Measurements from ENCODE around the gene RALBP1.
"Not testable (repeated sequence)": the region's sequence is repeated elsewhere in the genome, so short reads cannot be mapped to it uniquely, and the experiment has no call there.

The RALBP1 gene

GRCh38 chr18:9455718-9456511 is 19.4 kb upstream of the RALBP1 start:
- no peak for DNase-seq

- DNase-seq, result no peak
These were observed 9.2 kb upstream of the RALBP1 start for GRCh38 chr18:9466127-9466526.

GRCh38 chr18:9466846-9467245 is 8.5 kb upstream of the RALBP1 start:
- DNase-seq, result no peak

- DNase-seq, result no peak
These were observed 6.3 kb upstream of the RALBP1 start for GRCh38 chr18:9468998-9469397.

- no peak for DNase-seq
These were observed 5.6 kb upstream of the RALBP1 start for GRCh38 chr18:9469685-9470084.

- no peak for DNase-seq
These were observed 968 bp upstream of the RALBP1 start for GRCh38 chr18:9474108-9474982.

- DNase-seq, result peak; percentile 29
These were observed 604 bp downstream of the RALBP1 start for GRCh38 chr18:9475643-9476591.

GRCh38 chr18:9476949-9477348 is 1.6 kb downstream of the RALBP1 start:
- not testable (repeated sequence) for DNase-seq

- no peak for DNase-seq
These were observed 2.2 kb downstream of the RALBP1 start for GRCh38 chr18:9477509-9477908.

- no peak for DNase-seq
These were observed 3.2 kb downstream of the RALBP1 start for GRCh38 chr18:9478545-9478944.

GRCh38 chr18:9482790-9483189 is 7.5 kb downstream of the RALBP1 start:
- DNase-seq, result no peak

GRCh38 chr18:9483526-9483925 is 8.2 kb downstream of the RALBP1 start:
- DNase-seq, result no peak

- not testable (repeated sequence) for DNase-seq
These were observed 9.5 kb downstream of the RALBP1 start for GRCh38 chr18:9484856-9485255.

- no peak for DNase-seq
These were observed 13.2 kb downstream of the RALBP1 start for GRCh38 chr18:9488538-9488937.

- DNase-seq, result peak; percentile 35
These were observed 19.5 kb downstream of the RALBP1 start for GRCh38 chr18:9494778-9495331.

- no peak for DNase-seq
These were observed 20.2 kb downstream of the RALBP1 start for GRCh38 chr18:9495465-9495864.

GRCh38 chr18:9495916-9496705 is 20.8 kb downstream of the RALBP1 start:
- no peak for DNase-seq

GRCh38 chr18:9506046-9506792 is 30.9 kb downstream of the RALBP1 start:
- DNase-seq, result no peak

GRCh38 chr18:9507565-9508088 is 32.3 kb downstream of the RALBP1 start:
- DNase-seq, result no peak

- no peak for DNase-seq
These were observed 33.2 kb downstream of the RALBP1 start for GRCh38 chr18:9508446-9509025.

All from activated CD4-positive, alpha-beta T cell treated with anti-CD3 and anti-CD28 coated beads, Interleukin-2, amount 50 U/mL, for 16 hours (primary cell).